ENCODE results near the gene CEP192. TPM values are rescaled to one million over a fixed set of nuclear protein-coding genes. Genes with fewer than 3 reads are reported as not detected.

The CEP192 gene
- total and polyA plus RNA-seq, 2 of the 13 experiments (the other 11 are each of a cell fraction or from before 2014, with no cell fraction given): 15.3 to 24.7 TPM

GRCh38 chr18:13061630-13062189 is 70.5 kb downstream of the CEP192 start (continued):
- TF ChIP-seq, protein P1, sequence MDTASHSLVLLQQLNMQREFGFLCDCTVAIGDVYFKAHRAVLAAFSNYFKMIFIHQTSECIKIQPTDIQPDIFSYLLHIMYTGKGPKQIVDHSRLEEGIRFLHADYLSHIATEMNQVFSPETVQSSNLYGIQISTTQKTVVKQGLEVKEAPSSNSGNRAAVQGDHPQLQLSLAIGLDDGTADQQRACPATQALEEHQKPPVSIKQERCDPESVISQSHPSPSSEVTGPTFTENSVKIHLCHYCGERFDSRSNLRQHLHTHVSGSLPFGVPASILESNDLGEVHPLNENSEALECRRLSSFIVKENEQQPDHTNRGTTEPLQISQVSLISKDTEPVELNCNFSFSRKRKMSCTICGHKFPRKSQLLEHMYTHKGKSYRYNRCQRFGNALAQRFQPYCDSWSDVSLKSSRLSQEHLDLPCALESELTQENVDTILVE (CRISPR knock-in tag; IDR thresholded peaks at IDR 0.05): no peak
- TF ChIP-seq TEAD3 (CRISPR knock-in tag; optimal IDR thresholded peaks at IDR 0.05; ENCODE audit: borderline replicate concordance) (no peak), ZNF160 (CRISPR knock-in tag; IDR thresholded peaks at IDR 0.05) (no peak)
- TF ChIP-seq, protein P2, sequence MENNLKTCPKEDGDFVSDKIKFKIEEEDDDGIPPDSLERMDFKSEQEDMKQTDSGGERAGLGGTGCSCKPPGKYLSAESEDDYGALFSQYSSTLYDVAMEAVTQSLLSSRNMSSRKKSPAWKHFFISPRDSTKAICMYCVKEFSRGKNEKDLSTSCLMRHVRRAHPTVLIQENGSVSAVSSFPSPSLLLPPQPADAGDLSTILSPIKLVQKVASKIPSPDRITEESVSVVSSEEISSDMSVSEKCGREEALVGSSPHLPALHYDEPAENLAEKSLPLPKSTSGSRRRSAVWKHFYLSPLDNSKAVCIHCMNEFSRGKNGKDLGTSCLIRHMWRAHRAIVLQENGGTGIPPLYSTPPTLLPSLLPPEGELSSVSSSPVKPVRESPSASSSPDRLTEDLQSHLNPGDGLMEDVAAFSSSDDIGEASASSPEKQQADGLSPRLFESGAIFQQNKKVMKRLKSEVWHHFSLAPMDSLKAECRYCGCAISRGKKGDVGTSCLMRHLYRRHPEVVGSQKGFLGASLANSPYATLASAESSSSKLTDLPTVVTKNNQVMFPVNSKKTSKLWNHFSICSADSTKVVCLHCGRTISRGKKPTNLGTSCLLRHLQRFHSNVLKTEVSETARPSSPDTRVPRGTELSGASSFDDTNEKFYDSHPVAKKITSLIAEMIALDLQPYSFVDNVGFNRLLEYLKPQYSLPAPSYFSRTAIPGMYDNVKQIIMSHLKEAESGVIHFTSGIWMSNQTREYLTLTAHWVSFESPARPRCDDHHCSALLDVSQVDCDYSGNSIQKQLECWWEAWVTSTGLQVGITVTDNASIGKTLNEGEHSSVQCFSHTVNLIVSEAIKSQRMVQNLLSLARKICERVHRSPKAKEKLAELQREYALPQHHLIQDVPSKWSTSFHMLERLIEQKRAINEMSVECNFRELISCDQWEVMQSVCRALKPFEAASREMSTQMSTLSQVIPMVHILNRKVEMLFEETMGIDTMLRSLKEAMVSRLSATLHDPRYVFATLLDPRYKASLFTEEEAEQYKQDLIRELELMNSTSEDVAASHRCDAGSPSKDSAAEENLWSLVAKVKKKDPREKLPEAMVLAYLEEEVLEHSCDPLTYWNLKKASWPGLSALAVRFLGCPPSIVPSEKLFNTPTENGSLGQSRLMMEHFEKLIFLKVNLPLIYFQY (CRISPR knock-in tag; IDR thresholded peaks at IDR 0.05; ENCODE audit: borderline replicate concordance): no peak

GRCh38 chr18:13067124-13067523 is 76.0 kb downstream of the CEP192 start:
- FAIRE-seq (no peak), ATAC-seq (no peak), DNase-seq (ENCODE audit: low spot score) (no peak)
- no peaks in the 10 kb centered on the region for H3K79me2 ChIP-seq (ENCODE audit: insufficient read depth, low read length)
- no peak overlapping the region for H3K4me3 ChIP-seq (replicated peaks in 1 of 3; ENCODE audit: insufficient read depth in 1 of 3, low read depth in 2 of 3, low read length in 3 of 3)
- CTCF ChIA-PET (ENCODE audit: low intra/inter-chr PET ratio, low total read pairs): no interaction called here
- 99% methylated on average over 4 of the region's 4 CpGs for WGBS (ENCODE audit: low lambda C conversion rate)
- H3K4me2 ChIP-seq (ENCODE audit: low read depth, low read length): no peak overlapping the region
- peaks cover 13% of the 10 kb centered on the region for H3K4me1 ChIP-seq (ENCODE audit: insufficient read depth, low read length)
- H3K9me3 ChIP-seq (ENCODE audit: low read length): no peaks in the 10 kb centered on the region
- in situ Hi-C loops (cut with HindIII; ENCODE audit: extremely low pct_ligation_motif_present, low pct_unique_long_range_greater_than_20kb): no loop called here
- no peak overlapping the region for H2AFZ ChIP-seq (ENCODE audit: low read length)
- POLR2A ChIA-PET: no interaction called here
- no peaks in the 10 kb centered on the region for H3K27me3 ChIP-seq (ENCODE audit: control insufficient read depth in 1 of 2, insufficient read depth in 2 of 2, low read length in 2 of 2)
- no peak overlapping the region for H3K27ac ChIP-seq (ENCODE audit: extremely low read length, insufficient read depth, low read length)
- intact Hi-C loops (cut with micrococcal nuclease; ENCODE audit: unreplicated experiment): no loop called here
- H4K20me1 ChIP-seq (ENCODE audit: insufficient read depth, low read length): no peaks in the 10 kb centered on the region
- no peak overlapping the region for H3K9ac ChIP-seq (ENCODE audit: insufficient read depth, low read depth, low read length)
- BruUV-seq (replicated peaks): no TSS peak
- TF ChIP-seq ZNF205 (CRISPR knock-in tag; IDR thresholded peaks at IDR 0.05) (no peak), MIER3 (CRISPR knock-in tag; IDR thresholded peaks at IDR 0.05; ENCODE audit: borderline replicate concordance) (no peak), KLF15 (CRISPR knock-in tag; IDR thresholded peaks at IDR 0.05; ENCODE audit: borderline replicate concordance) (no peak), PHF21A (CRISPR knock-in tag; IDR thresholded peaks at IDR 0.05) (no peak)
- peaks cover 9 to 50% of the 10 kb centered on the region in 2 experiments for H3K36me3 ChIP-seq (replicated peaks in 1 of 2; ENCODE audit: control insufficient read depth in 1 of 2, insufficient read depth in 2 of 2, low read length in 2 of 2)

All from HepG2 (cell line).